Activated CD4-positive, alpha-beta T cell treated with anti-CD3 and anti-CD28 coated beads, Interleukin-2, amount 50 U/mL, for 48 hours (primary cell): Measurements from ENCODE around the gene GJA9.
"Not testable (repeated sequence)": the region's sequence is repeated elsewhere in the genome, so short reads cannot be mapped to it uniquely, and the experiment has no call there.

ENCODE experiments used
- DNase-seq, 2 experiments: peaks; one replicate each; pipeline ENCODE4 v3.0.0-alpha.2; 2020

Gene GJA9

GRCh38 chr1:38873027-38873969 lies 8.1 kb downstream of the GJA9 start, which contains the start of gene MYCBP:
MYCBP (minus strand) TSS chr1:38873348; CDS start chr1:38873305, 43 bp downstream.
- peak; percentile 94 to 96 for DNase-seq

GRCh38 chr1:38872401-38873026 lies 8.9 kb downstream of the GJA9 start:
- peak; percentile 43 for DNase-seq

GRCh38 chr1:38870996-38871395 lies 10.4 kb downstream of the GJA9 start:
- no peak for DNase-seq

- no peak for DNase-seq
These were observed 14.2 kb downstream of the GJA9 start for GRCh38 chr1:38867208-38867607.

- DNase-seq, result no peak
These were observed 16.2 kb downstream of the GJA9 start for GRCh38 chr1:38865112-38865715.

- DNase-seq, result no peak
These were observed 21.0 kb downstream of the GJA9 start for GRCh38 chr1:38860454-38860795.

GRCh38 chr1:38859561-38860453 lies 21.6 kb downstream of the GJA9 start, which contains the start of gene RRAGC:
RRAGC (minus strand) TSS chr1:38859772; CDS start chr1:38859646, 126 bp downstream.
- peak; percentile 98 for DNase-seq

GRCh38 chr1:38858833-38859560 lies 22.4 kb downstream of the GJA9 start:
- peak; percentile 66 to 75 for DNase-seq

- DNase-seq, result peak in 1 of 2 experiments; percentile 27
These were observed 28.6 kb downstream of the GJA9 start for GRCh38 chr1:38852780-38853179.

GRCh38 chr1:38848071-38848470 lies 33.3 kb downstream of the GJA9 start:
- DNase-seq, result no peak

GRCh38 chr1:38846210-38846609 lies 35.2 kb downstream of the GJA9 start:
- DNase-seq, result no peak

GRCh38 chr1:38845088-38845487 lies 36.3 kb downstream of the GJA9 start:
- DNase-seq, result not testable (repeated sequence)

GRCh38 chr1:38840281-38840680 lies 41.1 kb downstream of the GJA9 start:
- no peak for DNase-seq

GRCh38 chr1:38839363-38839762 lies 42.0 kb downstream of the GJA9 start:
- no peak for DNase-seq

GRCh38 chr1:38836316-38836715 lies 45.1 kb downstream of the GJA9 start:
- DNase-seq, result not testable (repeated sequence)

- peak in 1 of 2 experiments; percentile 27 for DNase-seq
These were observed 46.2 kb downstream of the GJA9 start for GRCh38 chr1:38834937-38835827.

- no peak for DNase-seq
These were observed 47.1 kb downstream of the GJA9 start for GRCh38 chr1:38834221-38834782.

- DNase-seq, result no peak
These were observed 48.2 kb downstream of the GJA9 start for GRCh38 chr1:38833146-38833545.

GRCh38 chr1:38832370-38832734 lies 49.0 kb downstream of the GJA9 start:
- no peak for DNase-seq

- DNase-seq, result no peak
These were observed 49.5 kb downstream of the GJA9 start for GRCh38 chr1:38831731-38832369.
